22Rv1 (cell line): ENCODE data around the gene DIO1.

Experiments used
- ZFX ChIP-seq: fragments of 450-650 bp; IDR thresholded peaks from 2 replicates; pipeline ENCODE4 v1.6.1; 2017; ENCODE audit warnings: antibody characterized with exemption, borderline replicate concordance
- TF ChIP-seq, protein P1 (sequence below): fragments of 450-650 bp; IDR thresholded peaks from 2 replicates; pipeline ENCODE4 v1.5.1; 2017; ENCODE audit warnings: mild to moderate bottlenecking

- TF ChIP-seq, protein P1, sequence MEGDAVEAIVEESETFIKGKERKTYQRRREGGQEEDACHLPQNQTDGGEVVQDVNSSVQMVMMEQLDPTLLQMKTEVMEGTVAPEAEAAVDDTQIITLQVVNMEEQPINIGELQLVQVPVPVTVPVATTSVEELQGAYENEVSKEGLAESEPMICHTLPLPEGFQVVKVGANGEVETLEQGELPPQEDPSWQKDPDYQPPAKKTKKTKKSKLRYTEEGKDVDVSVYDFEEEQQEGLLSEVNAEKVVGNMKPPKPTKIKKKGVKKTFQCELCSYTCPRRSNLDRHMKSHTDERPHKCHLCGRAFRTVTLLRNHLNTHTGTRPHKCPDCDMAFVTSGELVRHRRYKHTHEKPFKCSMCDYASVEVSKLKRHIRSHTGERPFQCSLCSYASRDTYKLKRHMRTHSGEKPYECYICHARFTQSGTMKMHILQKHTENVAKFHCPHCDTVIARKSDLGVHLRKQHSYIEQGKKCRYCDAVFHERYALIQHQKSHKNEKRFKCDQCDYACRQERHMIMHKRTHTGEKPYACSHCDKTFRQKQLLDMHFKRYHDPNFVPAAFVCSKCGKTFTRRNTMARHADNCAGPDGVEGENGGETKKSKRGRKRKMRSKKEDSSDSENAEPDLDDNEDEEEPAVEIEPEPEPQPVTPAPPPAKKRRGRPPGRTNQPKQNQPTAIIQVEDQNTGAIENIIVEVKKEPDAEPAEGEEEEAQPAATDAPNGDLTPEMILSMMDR = no peak
- no peak for TF ChIP-seq ZFX
Measured at GRCh38 chr1:53906121-53906520, 12.1 kb downstream of the DIO1 start.
